Measurements from ENCODE around the gene MLANA. TPM values are rescaled to one million over a fixed set of nuclear protein-coding genes. Genes with fewer than 3 reads are reported as not detected.

The MLANA gene
- total RNA-seq, 1 donor from 2014 or later = not detected

DNA sequence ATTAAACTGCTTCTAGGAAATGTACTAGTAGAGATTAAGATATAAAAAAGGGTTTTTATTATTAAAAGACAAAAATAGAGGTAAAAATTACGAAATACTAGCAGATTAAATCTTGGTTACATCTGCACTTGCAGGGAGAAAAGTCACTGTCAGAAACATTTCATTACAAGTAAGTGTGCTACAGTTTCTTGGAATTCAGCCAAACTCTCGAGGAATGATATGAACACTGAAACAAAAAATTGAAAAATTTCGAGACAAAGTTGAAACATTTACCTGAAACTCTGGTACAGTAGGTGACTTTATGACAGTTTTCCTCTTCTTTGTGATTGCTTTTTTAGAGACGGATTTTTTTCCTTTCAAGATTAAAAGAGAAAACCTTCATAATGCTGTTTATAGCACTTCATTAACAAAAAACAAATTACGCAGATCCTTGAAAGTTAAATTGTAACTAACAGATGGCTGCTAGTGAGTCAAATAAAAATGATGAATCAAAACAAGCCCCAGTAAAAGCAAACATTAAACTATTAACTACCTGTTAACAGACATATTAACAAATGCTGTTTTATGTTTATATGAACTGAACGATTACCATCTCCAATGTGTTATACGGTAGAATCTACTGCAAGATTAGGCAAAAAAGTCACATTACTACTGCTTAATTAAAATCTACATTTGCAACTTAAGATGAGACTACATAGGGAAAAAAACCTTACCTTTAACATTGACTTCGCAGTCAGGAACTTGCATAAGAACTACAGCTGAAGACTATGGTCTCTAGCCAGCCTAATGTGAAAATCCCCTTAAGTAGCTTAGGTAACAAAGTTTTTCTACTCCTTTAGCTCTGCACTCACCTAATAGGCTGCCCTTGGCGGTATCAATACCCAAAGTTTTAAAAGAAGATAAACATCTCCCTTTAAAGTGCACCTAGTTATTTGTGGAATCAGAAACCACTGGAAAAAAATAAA is 63.3 kb downstream of the MLANA start:
- Histone ChIP-seq H3K27ac (no peak overlapping the region), H3K27me3 (no peaks in the 10 kb centered on the region), H3K36me3 (no peaks in the 10 kb centered on the region), H3K4me1 (no peaks in the 10 kb centered on the region), H3K4me3 (no peak overlapping the region), H3K9me3 (no peaks in the 10 kb centered on the region)
- intact Hi-C loops (cut with DNase I) = no loop called here
- TF ChIP-seq, protein P1, sequence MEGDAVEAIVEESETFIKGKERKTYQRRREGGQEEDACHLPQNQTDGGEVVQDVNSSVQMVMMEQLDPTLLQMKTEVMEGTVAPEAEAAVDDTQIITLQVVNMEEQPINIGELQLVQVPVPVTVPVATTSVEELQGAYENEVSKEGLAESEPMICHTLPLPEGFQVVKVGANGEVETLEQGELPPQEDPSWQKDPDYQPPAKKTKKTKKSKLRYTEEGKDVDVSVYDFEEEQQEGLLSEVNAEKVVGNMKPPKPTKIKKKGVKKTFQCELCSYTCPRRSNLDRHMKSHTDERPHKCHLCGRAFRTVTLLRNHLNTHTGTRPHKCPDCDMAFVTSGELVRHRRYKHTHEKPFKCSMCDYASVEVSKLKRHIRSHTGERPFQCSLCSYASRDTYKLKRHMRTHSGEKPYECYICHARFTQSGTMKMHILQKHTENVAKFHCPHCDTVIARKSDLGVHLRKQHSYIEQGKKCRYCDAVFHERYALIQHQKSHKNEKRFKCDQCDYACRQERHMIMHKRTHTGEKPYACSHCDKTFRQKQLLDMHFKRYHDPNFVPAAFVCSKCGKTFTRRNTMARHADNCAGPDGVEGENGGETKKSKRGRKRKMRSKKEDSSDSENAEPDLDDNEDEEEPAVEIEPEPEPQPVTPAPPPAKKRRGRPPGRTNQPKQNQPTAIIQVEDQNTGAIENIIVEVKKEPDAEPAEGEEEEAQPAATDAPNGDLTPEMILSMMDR (IDR thresholded peaks at IDR 0.05) = no peak
- no peak for DNase-seq
- no peak for ATAC-seq

DNA sequence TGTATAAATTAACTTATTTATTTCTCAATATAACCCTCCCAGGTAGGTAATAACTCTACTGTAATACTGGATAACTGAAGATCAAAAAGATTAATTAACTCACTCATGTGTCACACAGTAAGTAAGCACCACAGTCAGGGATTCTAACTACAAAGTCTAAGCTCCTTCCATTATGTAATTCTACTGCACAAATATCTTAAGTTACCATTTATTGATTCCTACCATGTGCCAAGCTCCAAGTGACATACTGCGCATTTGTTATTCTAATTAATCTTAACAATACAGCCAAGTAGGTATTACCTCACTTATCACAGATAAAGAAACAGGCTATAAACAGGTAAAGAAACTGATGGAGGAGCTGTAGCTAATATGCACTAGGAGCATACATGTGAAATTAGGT is 66.5 kb downstream of the MLANA start:
- intact Hi-C loops (cut with DNase I) = no loop called here

DNA sequence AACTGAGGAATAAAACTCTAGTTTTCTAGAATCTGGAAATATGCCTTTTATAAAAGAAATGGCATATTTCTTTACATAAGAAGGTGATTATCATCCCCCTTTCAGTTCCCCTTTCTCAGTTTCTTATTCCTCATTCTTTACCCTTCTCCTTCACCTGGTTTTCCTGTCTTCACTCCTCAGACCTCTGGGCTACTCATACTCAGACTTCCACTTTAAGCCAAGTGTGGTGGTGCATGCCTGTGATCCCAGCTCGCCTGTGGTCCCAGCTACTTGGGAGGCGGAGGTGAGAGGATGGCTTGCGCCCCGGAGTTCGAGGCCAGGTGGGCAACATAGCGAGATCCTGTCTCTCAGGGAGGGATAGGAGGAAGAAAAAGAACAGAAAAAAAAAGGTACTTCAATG is 67.6 kb downstream of the MLANA start:
- intact Hi-C loops (cut with DNase I) = no loop called here
- Histone ChIP-seq H3K9me3 (no peaks in the 10 kb centered on the region), H3K36me3 (no peaks in the 10 kb centered on the region), H3K4me1 (no peaks in the 10 kb centered on the region), H3K27ac (no peak overlapping the region), H3K4me3 (no peak overlapping the region), H3K27me3 (no peaks in the 10 kb centered on the region)
- DNase-seq (no peak), ATAC-seq (no peak)
- TF ChIP-seq, protein P1 (IDR thresholded peaks at IDR 0.05) = no peak

More for the DNA sequence above, 66.5 kb downstream of the MLANA start:
- no peaks in the 10 kb centered on the region for H3K4me1 ChIP-seq
- no peaks in the 10 kb centered on the region for H3K27me3 ChIP-seq
- DNase-seq (no peak), ATAC-seq (no peak)
- H3K36me3 ChIP-seq = no peaks in the 10 kb centered on the region
- no peaks in the 10 kb centered on the region for H3K9me3 ChIP-seq
- H3K4me3 ChIP-seq = no peak overlapping the region
- no peak overlapping the region for H3K27ac ChIP-seq
- TF ChIP-seq, protein P1 (IDR thresholded peaks at IDR 0.05) = no peak

Other genes starting within 250 kb of the MLANA start
- gene ERMP1, start 57.8 kb upstream of the MLANA start, total RNA-seq = 34.8 TPM
- gene RANBP6, start 124.7 kb downstream of the MLANA start, total RNA-seq = 14.8 TPM